Thyroid gland (tissue), 4 donors: ENCODE measurements around the gene HOXB2. TPM values are rescaled to one million over a fixed set of nuclear protein-coding genes. Genes with fewer than 3 reads are reported as not detected.

Experiments
- DNase-seq, 2 donors: peaks; one replicate each; pipeline ENCODE4 v3.0.0-alpha.2; 2019
- H3K27ac ChIP-seq, 3 donors: fragments of 200-600 bp; sonication (generic); 1 replicate in 2 of 3; 2 replicates in 1 of 3; pipeline ENCODE4 v1.5.1; 2016 to 2019; ENCODE audit warnings: mild to moderate bottlenecking in 1 of 3, moderate library complexity in 1 of 3
- H3K27me3 ChIP-seq: fragments of 200-600 bp; sonication (generic); one replicate; pipeline ENCODE4 v1.5.1; 2019
- H3K36me3 ChIP-seq, 2 donors: fragments of 200-600 bp; sonication (generic); one replicate each; pipeline ENCODE4 v1.5.1; 2016 to 2019
- H3K4me1 ChIP-seq, 2 donors: fragments of 200-600 bp; sonication (generic); one replicate each; pipeline ENCODE4 v1.5.1; 2017 to 2019
- H3K4me3 ChIP-seq, 3 donors: fragments of 200-600 bp; sonication (generic); replicated peaks in 1 of 3; 1 replicate in 2 of 3; 2 replicates in 1 of 3; pipeline ENCODE4 v1.5.1; 2016; ENCODE audit warnings: mild to moderate bottlenecking in 1 of 3
- H3K9me3 ChIP-seq: fragments of 200-600 bp; sonication (generic); one replicate; pipeline ENCODE4 v1.5.1; 2017
- POLR2A ChIP-seq, 2 donors: fragments of 450-650 bp; IDR thresholded peaks; one replicate each; pipeline ENCODE4 v1.6.1; 2017; ENCODE audit warnings: antibody characterized with exemption in 2 of 2, mild to moderate bottlenecking in 2 of 2, moderate library complexity in 1 of 2
- WGBS, 2 donors: methylation state at CpG; one replicate each; pipeline ENCODE4 v1.1.5; 2017; 5-methylcytosine and 5-hydroxymethylcytosine counted together
- intact Hi-C: fragments of 100-400 bp; cut with DNase I; formaldehyde crosslinking; loops from one replicate; pipeline ENCODE4 v1.15.1; 2023
- total RNA-seq, 4 donors: library from RNA; depleted of rRNA; stranded (reverse); fragments of >200 nt; gene quantifications; one replicate each; pipeline ENCODE4 v1.2.3, GENCODE V29; 2016
- TF ChIP-seq, protein P1 (sequence below), 6 experiments: fragments of 200-600 bp in 3 of 6; fragments of 450-650 bp in 3 of 6; sonication (generic) in 3 of 6; IDR thresholded peaks; one replicate each; pipeline ENCODE4 v1.5.1; 2016 to 2019; ENCODE audit warnings: antibody characterized with exemption in 6 of 6, mild to moderate bottlenecking in 2 of 6, inconsistent platforms in 1 of 6, moderate library complexity in 1 of 6

HOXB2 gene
- total RNA-seq, 4 donors from 2014 or later: 2.6 to 9.4 (median 5.2) TPM

GRCh38 chr17:48550502-48551213, 5.7 kb upstream of the HOXB2 start:
- Histone ChIP-seq H3K4me3 (no peak overlapping the region), H3K36me3 (no peaks in the 10 kb centered on the region), H3K4me1 (no peaks in the 10 kb centered on the region), H3K9me3 (no peaks in the 10 kb centered on the region), H3K27me3 (peaks cover 60% of the 10 kb centered on the region), H3K27ac (no peak overlapping the region)
- intact Hi-C loops: no loop called here
- DNase-seq: no peak
- no peak for TF ChIP-seq POLR2A (IDR thresholded peaks at IDR 0.05)
- TF ChIP-seq, protein P1, sequence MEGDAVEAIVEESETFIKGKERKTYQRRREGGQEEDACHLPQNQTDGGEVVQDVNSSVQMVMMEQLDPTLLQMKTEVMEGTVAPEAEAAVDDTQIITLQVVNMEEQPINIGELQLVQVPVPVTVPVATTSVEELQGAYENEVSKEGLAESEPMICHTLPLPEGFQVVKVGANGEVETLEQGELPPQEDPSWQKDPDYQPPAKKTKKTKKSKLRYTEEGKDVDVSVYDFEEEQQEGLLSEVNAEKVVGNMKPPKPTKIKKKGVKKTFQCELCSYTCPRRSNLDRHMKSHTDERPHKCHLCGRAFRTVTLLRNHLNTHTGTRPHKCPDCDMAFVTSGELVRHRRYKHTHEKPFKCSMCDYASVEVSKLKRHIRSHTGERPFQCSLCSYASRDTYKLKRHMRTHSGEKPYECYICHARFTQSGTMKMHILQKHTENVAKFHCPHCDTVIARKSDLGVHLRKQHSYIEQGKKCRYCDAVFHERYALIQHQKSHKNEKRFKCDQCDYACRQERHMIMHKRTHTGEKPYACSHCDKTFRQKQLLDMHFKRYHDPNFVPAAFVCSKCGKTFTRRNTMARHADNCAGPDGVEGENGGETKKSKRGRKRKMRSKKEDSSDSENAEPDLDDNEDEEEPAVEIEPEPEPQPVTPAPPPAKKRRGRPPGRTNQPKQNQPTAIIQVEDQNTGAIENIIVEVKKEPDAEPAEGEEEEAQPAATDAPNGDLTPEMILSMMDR (IDR thresholded peaks at IDR 0.05): no peak
- WGBS, 2 donors: 34 to 38% methylated on average over 42 to 59 of the region's 70 CpGs

DNA sequence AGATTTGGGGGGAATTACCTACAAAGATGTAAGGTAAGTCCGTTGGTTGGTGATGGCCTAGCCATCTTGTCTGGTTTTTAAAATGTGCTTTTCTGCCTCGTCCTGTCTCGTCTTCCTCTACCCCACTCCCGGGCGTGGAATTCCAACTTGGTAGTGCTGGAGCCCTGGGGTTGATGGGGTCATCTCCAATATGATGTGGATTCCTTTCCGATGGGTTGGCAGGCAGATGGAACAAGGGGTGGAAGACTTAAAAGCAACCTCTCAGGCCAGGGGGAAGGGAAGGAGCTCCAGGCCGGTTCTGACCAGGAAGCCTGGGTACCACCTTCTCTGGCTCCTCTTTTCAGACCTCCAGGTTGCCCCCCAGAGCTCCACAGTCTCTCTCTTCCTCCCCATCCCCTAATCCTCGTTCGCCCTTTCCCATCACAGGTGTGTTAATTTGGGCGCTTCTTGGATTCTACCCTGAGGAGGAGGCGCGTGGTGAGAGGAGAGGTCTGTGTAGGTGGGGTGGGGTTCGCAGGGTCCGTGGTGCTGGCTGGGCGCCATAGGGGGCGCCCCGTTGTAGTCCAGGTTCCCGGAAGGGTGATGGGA, 5.1 kb upstream of the HOXB2 start:
- intact Hi-C loops: no loop called here
- Histone ChIP-seq H3K27me3 (peaks cover 59% of the 10 kb centered on the region), H3K9me3 (no peaks in the 10 kb centered on the region), H3K36me3 (no peaks in the 10 kb centered on the region), H3K27ac (no peak overlapping the region), H3K4me1 (no peaks in the 10 kb centered on the region), H3K4me3 (no peak overlapping the region)
- WGBS, 2 donors: 27 to 44% methylated on average over 18 of the region's 18 CpGs
- DNase-seq: no peak
- no peak for TF ChIP-seq POLR2A (IDR thresholded peaks at IDR 0.05)
- TF ChIP-seq, protein P1 (IDR thresholded peaks at IDR 0.05): no peak

GRCh38 chr17:48549281-48549630, 4.3 kb upstream of the HOXB2 start:
- Histone ChIP-seq H3K4me3 (no peak overlapping the region), H3K27me3 (peaks cover 55% of the 10 kb centered on the region), H3K36me3 (no peaks in the 10 kb centered on the region), H3K9me3 (no peaks in the 10 kb centered on the region), H3K27ac (no peak overlapping the region), H3K4me1 (no peaks in the 10 kb centered on the region)
- DNase-seq: no peak
- TF ChIP-seq, protein P1 (IDR thresholded peaks at IDR 0.05): no peak
- TF ChIP-seq POLR2A (IDR thresholded peaks at IDR 0.05): no peak
- intact Hi-C loops: no loop called here
- WGBS, 2 donors: 39 to 44% methylated on average over 3 of the region's 3 CpGs

DNA sequence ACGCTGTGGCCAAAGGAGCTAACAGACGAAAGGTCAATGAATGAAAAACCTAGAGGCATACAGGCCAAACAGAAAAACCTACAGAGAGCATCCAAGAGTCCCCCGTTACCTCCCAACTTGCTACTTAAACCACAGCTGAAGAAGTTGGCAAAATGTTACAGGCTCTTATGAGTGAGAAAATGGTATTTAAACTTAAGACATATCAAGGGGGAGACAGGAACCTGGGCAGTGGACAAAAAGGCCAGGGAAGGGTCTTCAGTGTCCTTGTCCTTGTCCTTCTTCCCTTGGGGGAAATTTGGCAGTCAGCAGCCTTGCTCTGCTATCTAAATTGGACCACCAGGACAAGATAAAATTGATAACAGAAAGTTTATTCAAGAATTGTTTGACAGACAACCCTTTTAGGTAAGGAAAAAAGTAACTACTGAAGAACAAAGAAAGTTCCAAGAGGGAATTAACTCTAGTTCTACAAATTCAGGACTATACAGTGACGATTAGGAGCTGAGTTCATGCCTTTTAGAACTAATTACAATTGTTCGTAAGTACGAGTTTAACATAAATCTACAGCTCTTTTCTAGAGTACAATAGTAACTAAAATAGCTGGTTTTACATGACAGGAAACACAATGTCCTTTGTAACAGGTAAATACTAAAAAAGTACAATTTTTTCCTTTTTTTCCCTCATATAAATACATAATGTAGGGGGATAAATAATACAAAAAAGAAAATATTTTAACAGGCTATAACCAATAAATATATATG, 3.8 kb upstream of the HOXB2 start:
- H3K4me3 ChIP-seq: no peak overlapping the region
- intact Hi-C loops: no loop called here
- peaks cover 52% of the 10 kb centered on the region for H3K27me3 ChIP-seq
- no peak for DNase-seq
- no peak for TF ChIP-seq POLR2A (IDR thresholded peaks at IDR 0.05)
- TF ChIP-seq, protein P1 (IDR thresholded peaks at IDR 0.05): no peak
- no peaks in the 10 kb centered on the region for H3K4me1 ChIP-seq
- H3K27ac ChIP-seq: no peak overlapping the region
- H3K9me3 ChIP-seq: no peaks in the 10 kb centered on the region
- 34 to 35% methylated on average over 6 of the region's 6 CpGs for WGBS, 2 donors
- H3K36me3 ChIP-seq: no peaks in the 10 kb centered on the region
